A549 (cell line): Measurements from ENCODE around the gene OPCML.

Source experiments
- CBX8 ChIP-seq: fragments of 200-600 bp; sonication (generic); IDR thresholded peaks from 2 replicates; pipeline ENCODE4 v1.6.1; 2016
- CTCF ChIP-seq: fragments of >200 bp; sonication (Bioruptor Twin); formaldehyde crosslinking; IDR thresholded peaks from 3 replicates; pipeline ENCODE4 v1.5.1; 2016
- EP300 ChIP-seq, 2 experiments: fragments of >200 bp; sonication (Bioruptor Twin); formaldehyde crosslinking; IDR thresholded peaks; 2 replicates in 1 of 2; 3 replicates in 1 of 2; pipeline ENCODE4 v1.6.1; 2016 to 2017
- MAFK ChIP-seq: fragments of 450-650 bp; IDR thresholded peaks from 2 replicates; pipeline ENCODE4 v1.6.1; 2014; ENCODE audit not compliant: partially characterized antibody
- PHF8 ChIP-seq: fragments of 200-600 bp; sonication (generic); IDR thresholded peaks from 2 replicates; pipeline ENCODE4 v1.6.1; 2016; ENCODE audit warnings: low read depth, mild to moderate bottlenecking, antibody characterized with exemption, moderate library complexity, borderline replicate concordance
- POLR2A ChIP-seq: IDR thresholded peaks from 2 replicates; pipeline ENCODE4 v1.6.1; 2012; ENCODE audit warnings: mild to moderate bottlenecking, low read length
- RAD21 ChIP-seq, 2 experiments: fragments of >200 bp in 1 of 2; sonication (Bioruptor Twin) in 1 of 2; formaldehyde crosslinking in 1 of 2; IDR thresholded peaks in 1 of 2; conservative IDR thresholded peaks in 1 of 2; 2 replicates in 1 of 2; 3 replicates in 1 of 2; pipeline ENCODE4 v1.6.1; 2012 to 2018; ENCODE audit warnings: inconsistent platforms in 1 of 2
- RARB ChIP-seq: fragments of 250-450 bp; sonication (Bioruptor Pico); IDR thresholded peaks from 2 replicates; pipeline ENCODE4 v1.8.0; 2021; ENCODE audit warnings: mild to moderate bottlenecking, moderate library complexity
- SREBF2 ChIP-seq: fragments of 450-650 bp; IDR thresholded peaks from 2 replicates; pipeline ENCODE4 v1.6.1; 2014; ENCODE audit warnings: mild to moderate bottlenecking, moderate library complexity
- TF ChIP-seq, protein P1 (sequence below): fragments of 250-450 bp; sonication (Bioruptor Pico); IDR thresholded peaks from 2 replicates; pipeline ENCODE4 v1.5.0; 2020; ENCODE audit warnings: low read depth, mild to moderate bottlenecking, moderate library complexity
- TF ChIP-seq, protein P2 (sequence below): IDR thresholded peaks from 2 replicates; pipeline ENCODE4 v1.6.1; 2012

DNA sequence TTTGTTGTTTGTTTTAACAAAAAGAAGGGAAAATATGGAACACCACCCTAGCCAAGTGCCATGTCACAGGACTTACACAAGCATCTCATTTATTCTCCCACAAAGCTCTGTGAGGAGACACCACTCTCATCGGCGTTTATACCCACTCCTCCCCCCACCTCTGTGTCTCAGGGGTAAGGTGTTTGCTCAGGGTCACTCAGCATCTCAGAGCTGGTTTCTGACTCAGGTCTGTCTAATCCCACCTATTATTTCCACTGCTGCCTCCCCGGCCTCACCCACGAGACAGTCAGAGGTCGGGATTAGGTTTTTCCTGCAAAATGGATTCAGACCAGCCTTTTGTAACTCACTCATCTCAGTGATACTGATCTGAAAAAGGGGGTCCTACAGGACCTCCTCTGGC is 786.0 kb downstream of the OPCML start:
- TF ChIP-seq, protein P1, sequence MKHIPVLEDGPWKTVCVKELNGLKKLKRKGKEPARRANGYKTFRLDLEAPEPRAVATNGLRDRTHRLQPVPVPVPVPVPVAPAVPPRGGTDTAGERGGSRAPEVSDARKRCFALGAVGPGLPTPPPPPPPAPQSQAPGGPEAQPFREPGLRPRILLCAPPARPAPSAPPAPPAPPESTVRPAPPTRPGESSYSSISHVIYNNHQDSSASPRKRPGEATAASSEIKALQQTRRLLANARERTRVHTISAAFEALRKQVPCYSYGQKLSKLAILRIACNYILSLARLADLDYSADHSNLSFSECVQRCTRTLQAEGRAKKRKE (CRISPR knock-in tag) = no peak
- TF ChIP-seq CTCF (no peak), RARB (CRISPR knock-in tag) (no peak), SREBF2 (no peak), MAFK (no peak), EP300 (IDR thresholded peaks at IDR 0.05) (no peak), RAD21 (conservative IDR thresholded peaks at IDR 0.05 in 1 of 2, IDR thresholded peaks at IDR 0.05 in 1 of 2) (no peak), CBX8 (no peak), PHF8 (no peak), POLR2A (no peak)
- TF ChIP-seq, protein P2, sequence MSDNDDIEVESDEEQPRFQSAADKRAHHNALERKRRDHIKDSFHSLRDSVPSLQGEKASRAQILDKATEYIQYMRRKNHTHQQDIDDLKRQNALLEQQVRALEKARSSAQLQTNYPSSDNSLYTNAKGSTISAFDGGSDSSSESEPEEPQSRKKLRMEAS = no peak
